K562 (cell line): ENCODE results near the gene RAB31. TPM values are rescaled to one million over a fixed set of nuclear protein-coding genes. Genes with fewer than 3 reads are reported as not detected.

Experiments used
- ATAC-seq: fragments of 200-7000 bp; cut with Tn5 transposase; 3 replicates; pipeline ENCODE4 v1.9.1; 2020; ENCODE audit warnings: moderate library complexity
- BruUV-seq: library from RNA; stranded (reverse); fragments of 400-500 nt; replicated peaks from 2 replicates; lab custom pipeline; 2021; lab: Mats Ljungman, UMichigan
- CTCF ChIA-PET: fragments of 300-600 bp; formaldehyde crosslinking; extraction: SDS; loops from one replicate; lab custom pipeline; 2021; ENCODE audit warnings: low intra/inter-chr PET ratio; lab: Yijun Ruan, JAX
- POLR2A ChIA-PET: fragments of 300-600, 350-650 bp; sonication (Branson Sonifier 250); formaldehyde crosslinking; extraction: SDS; loops from one replicate; lab custom pipeline; 2021; ENCODE audit warnings: antibody characterized with exemption, inconsistent platforms; lab: Yijun Ruan, JAX
- DNase-seq, 4 experiments: peaks; one replicate each; pipeline versions ENCODE4 v3.0.0 to v3.0.0-alpha.2; 2011 to 2018; ENCODE audit warnings: low spot score in 3 of 4, mixed read lengths in 3 of 4; ENCODE audit errors: extremely low read depth in 1 of 4
- FAIRE-seq: peaks from 2 replicates; lab custom pipeline; 2011; peaks lifted over from hg19 to GRCh38; lab: Jason Lieb, UNC
- H2AFZ ChIP-seq: 2 replicates; pipeline ENCODE4 v1.6.0; 2011; ENCODE audit warnings: low read depth, low read length, control low read depth, inconsistent platforms
- H3K27ac ChIP-seq: fragments of 200-600 bp; 3 replicates; pipeline ENCODE4 v1.8.0; 2011; ENCODE audit warnings: low read depth, mild to moderate bottlenecking, control low read depth, inconsistent platforms, low read length, moderate library complexity, mixed read lengths; ENCODE audit errors: extremely low read depth
- H3K27me3 ChIP-seq, 2 experiments: fragments of 300-600 bp in 1 of 2; 2 replicates in 1 of 2; 3 replicates in 1 of 2; pipeline versions ENCODE4 v1.6.0 to v1.8.0; 2011; ENCODE audit warnings: inconsistent platforms in 2 of 2, low read length in 2 of 2, mild to moderate bottlenecking in 1 of 2, mixed read lengths in 1 of 2, moderate library complexity in 1 of 2; ENCODE audit not compliant: control insufficient read depth in 2 of 2, insufficient read depth in 2 of 2
- H3K36me3 ChIP-seq: fragments of 300-600 bp; 3 replicates; pipeline ENCODE4 v1.8.0; 2011; ENCODE audit warnings: mild to moderate bottlenecking, low read length, inconsistent platforms; ENCODE audit not compliant: control insufficient read depth, insufficient read depth
- H3K4me1 ChIP-seq, 2 experiments: fragments of 200-600 bp in 1 of 2; replicated peaks in 1 of 2; 2 replicates in 1 of 2; 3 replicates in 1 of 2; pipeline versions ENCODE4 v1.5.1 to v1.8.0; 2011; ENCODE audit warnings: inconsistent platforms in 2 of 2, low read length in 2 of 2, mild to moderate bottlenecking in 1 of 2, mixed read lengths in 1 of 2, moderate library complexity in 1 of 2; ENCODE audit not compliant: control insufficient read depth in 2 of 2, insufficient read depth in 2 of 2
- H3K4me2 ChIP-seq: 2 replicates; pipeline ENCODE4 v1.6.1; 2011; ENCODE audit warnings: low read length, control low read depth, inconsistent platforms, mixed read lengths; ENCODE audit not compliant: insufficient read depth
- H3K4me3 ChIP-seq: fragments of 200-600 bp; sonication (generic), shearing (Covaris generic); 2 replicates; pipeline ENCODE4 v1.5.1; 2016; ENCODE audit warnings: control low read depth, inconsistent platforms
- H3K79me2 ChIP-seq: fragments of 200-600 bp; 3 replicates; pipeline ENCODE4 v1.8.0; 2011; ENCODE audit warnings: low read length, inconsistent platforms; ENCODE audit not compliant: control insufficient read depth, insufficient read depth
- H3K9ac ChIP-seq, 2 experiments: 2 replicates each; pipeline versions ENCODE4 v1.6.0 to v1.6.1; 2011; ENCODE audit warnings: low read depth in 2 of 2, low read length in 2 of 2, control low read depth in 1 of 2, inconsistent platforms in 1 of 2, mild to moderate bottlenecking in 1 of 2, mixed read lengths in 1 of 2; ENCODE audit not compliant: insufficient read depth in 1 of 2
- H3K9me1 ChIP-seq: one replicate; pipeline ENCODE4 v1.6.0; 2011; ENCODE audit warnings: inconsistent platforms, mild to moderate bottlenecking, low read length, moderate library complexity; ENCODE audit not compliant: control insufficient read depth, insufficient read depth
- H3K9me3 ChIP-seq: replicated peaks from 2 replicates; pipeline ENCODE4 v1.5.1; 2011; ENCODE audit warnings: low read depth, low read length, inconsistent platforms; ENCODE audit not compliant: control insufficient read depth, insufficient read depth
- H4K20me1 ChIP-seq: replicated peaks from 2 replicates; pipeline ENCODE4 v1.6.1; 2011; ENCODE audit warnings: low read length, inconsistent platforms, mixed read lengths; ENCODE audit not compliant: control insufficient read depth, insufficient read depth
- HDAC1 ChIP-seq, 2 experiments: fragments of 450-650 bp; IDR thresholded peaks; 2 replicates each; pipeline ENCODE4 v1.6.1; 2016 to 2017; ENCODE audit warnings: inconsistent platforms in 1 of 2, mild to moderate bottlenecking in 1 of 2, moderate library complexity in 1 of 2
- HMBOX1 ChIP-seq: sonication (generic); IDR thresholded peaks from 2 replicates; pipeline ENCODE4 v1.6.1; 2016
- HNRNPL ChIP-seq: fragments of 200-400 bp; formaldehyde crosslinking; IDR thresholded peaks from 2 replicates; pipeline ENCODE4 v1.6.1; 2017; ENCODE audit warnings: low read depth, mild to moderate bottlenecking, low read length
- PKNOX1 ChIP-seq: fragments of 450-650 bp; IDR thresholded peaks from 2 replicates; pipeline ENCODE4 v1.6.1; 2016
- SLC30A9 ChIP-seq: fragments of 250-450 bp; sonication (Bioruptor Pico); IDR thresholded peaks from 2 replicates; pipeline ENCODE4 v1.8.0; 2022; ENCODE audit warnings: mild to moderate bottlenecking, moderate library complexity
- TAF7 ChIP-seq: fragments of 450-650 bp; IDR thresholded peaks from 2 replicates; pipeline ENCODE4 v1.6.1; 2016; ENCODE audit warnings: missing genetic modification characterization, missing compliant biosample characterization
- ZNF354B ChIP-seq: fragments of 250-450 bp; sonication (Bioruptor Pico); IDR thresholded peaks from 2 replicates; pipeline ENCODE4 v1.4.0; 2020
- ZNF586 ChIP-seq: fragments of 450-650 bp; formaldehyde crosslinking; conservative IDR thresholded peaks from 2 replicates; pipeline ENCODE4 v1.4.0; 2020; ENCODE audit warnings: mild to moderate bottlenecking, moderate library complexity
- ZNF75A ChIP-seq: fragments of 450-650 bp; formaldehyde crosslinking; IDR thresholded peaks from 2 replicates; pipeline ENCODE4 v1.4.0; 2020; ENCODE audit warnings: mild to moderate bottlenecking
- WGBS: fragments of 100-300 bp; shearing (Covaris generic); methylation state at CpG from one replicate; pipeline ENCODE4 v1.1.6; 2016; ENCODE audit warnings: low coverage, mixed read lengths; ENCODE audit not compliant: insufficient coverage; ENCODE audit errors: missing lambda C conversion rate; 5-methylcytosine and 5-hydroxymethylcytosine counted together
- in situ Hi-C: fragments of 300-500 bp; cut with MboI; formaldehyde crosslinking; loops from 4 replicates; pipeline ENCODE4 v1.15.0; 2018; ENCODE audit warnings: inconsistent platforms, mixed read lengths
- intact Hi-C: fragments of 100-400 bp; cut with micrococcal nuclease; formaldehyde crosslinking; loops from 2 replicates; pipeline ENCODE4 v1.14.2; 2022
- polyA plus RNA-seq, 8 experiments: library from polyadenylated mRNA; depleted of rRNA in 4 of 8; stranded (reverse) in 5 of 8; unstranded in 3 of 8; fragments of >200 nt; fragmentation: Nextera tagmentation in 2 of 8; fragmentation: Illumina TruSeq in 1 of 8; extraction: Ambion mirVana in 2 of 8; extraction: Trizol in 1 of 8; gene quantifications; 2 replicates each; pipeline versions ENCODE4 v1.2.1 to v1.2.3, GENCODE V29; 2011 to 2014; ENCODE audit warnings: inconsistent platforms in 1 of 8, missing spikeins in 1 of 8
- total RNA-seq, 7 experiments: library from RNA; depleted of rRNA in 6 of 7; stranded (reverse); fragments of >200 nt in 6 of 7; fragmentation: Illumina TruSeq in 2 of 7; extraction: Trizol in 2 of 7; gene quantifications; 2 replicates each; pipeline versions ENCODE4 v1.2.1 to v1.2.3, GENCODE V29; 2011 to 2021; ENCODE audit warnings: low replicate concordance in 1 of 7

The RAB31 gene
- total and polyA plus RNA-seq, 9 of the 15 experiments (the other 6 are each of a cell fraction or from before 2014, with no cell fraction given) = 20.7 to 70.4 (median 41.3) TPM

DNA sequence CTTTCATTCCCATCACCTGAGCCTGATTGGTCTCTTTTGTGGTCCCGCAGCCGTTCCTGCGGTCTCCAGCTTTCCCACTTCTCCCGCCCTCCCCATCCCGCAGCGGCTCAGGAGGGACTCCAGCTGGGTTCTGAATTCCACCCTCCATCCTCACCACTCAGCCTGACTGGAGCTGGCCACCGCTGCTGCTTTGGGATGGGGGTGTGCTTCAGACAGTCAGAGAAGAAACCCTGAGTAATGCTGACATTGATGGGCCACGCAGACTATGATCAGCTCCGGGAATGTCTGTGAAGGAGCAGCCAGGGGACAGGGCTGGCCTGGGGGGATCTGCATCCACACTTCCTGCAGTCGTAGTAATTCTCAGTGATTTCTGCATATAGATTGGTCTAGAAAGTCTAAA lies 131.8 kb downstream of the RAB31 start:
- Histone ChIP-seq H3K27me3 (no peaks in the 10 kb centered on the region), H3K9ac (peak overlapping the region in 1 of 2 experiments; percentile 19; a peak in 1 of 4 replicates), H3K36me3 (peaks cover 9% of the 10 kb centered on the region; the same call in 1 of the 3 replicates), H3K4me2 (no peak overlapping the region), H3K79me2 (no peaks in the 10 kb centered on the region), H3K9me1 (no peaks in the 10 kb centered on the region), H3K4me3 (no peak overlapping the region), H3K4me1 (peaks cover 4 to 16% of the 10 kb centered on the region in 2 experiments), H3K9me3 (no peaks in the 10 kb centered on the region), H4K20me1 (no peaks in the 10 kb centered on the region), H2AFZ (no peak overlapping the region), H3K27ac (no peak overlapping the region)
- intact Hi-C loops = no loop called here
- CTCF ChIA-PET = no interaction called here
- BruUV-seq = no TSS peak
- in situ Hi-C loops = no loop called here
- ATAC-seq (no peak), FAIRE-seq (no peak), DNase-seq (no peak)
- WGBS = 74% methylated on average over 10 of the region's 10 CpGs
- TF ChIP-seq ZNF354B (CRISPR knock-in tag) (no peak), TAF7 (no peak), ZNF586 (CRISPR knock-in tag) (no peak), PKNOX1 (peak; percentile 34; the same call in 1 of the 2 replicates)
- POLR2A ChIA-PET = no interaction called here

DNA sequence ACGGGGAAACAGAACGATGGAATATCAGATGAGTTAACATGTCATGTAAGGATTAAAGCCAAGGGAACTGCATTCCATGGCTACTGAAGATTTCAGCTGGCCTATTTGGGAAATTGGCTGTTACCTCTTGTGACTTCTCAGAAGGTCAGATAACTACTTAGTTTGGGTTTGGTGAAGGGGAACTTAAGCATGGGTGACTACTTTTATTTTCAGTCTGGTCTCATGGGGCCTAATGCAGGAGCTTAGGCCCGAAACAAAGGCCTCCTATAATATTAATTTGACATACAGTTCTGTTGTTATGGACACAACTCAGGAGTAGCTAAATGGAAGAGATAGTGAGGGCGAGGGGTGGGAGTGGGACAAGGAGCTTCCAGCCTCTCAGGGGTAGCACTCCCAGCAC lies 133.7 kb downstream of the RAB31 start:
- no peak for ATAC-seq
- Histone ChIP-seq H3K9me3 (no peaks in the 10 kb centered on the region), H3K27ac (peak overlapping the region; percentile 28; the same call in 1 of the 3 replicates), H3K4me2 (no peak overlapping the region), H3K27me3 (no peaks in the 10 kb centered on the region), H3K9ac (no peak overlapping the region), H3K9me1 (no peaks in the 10 kb centered on the region), H3K4me1 (peaks cover 4 to 18% of the 10 kb centered on the region in 2 experiments), H3K36me3 (peaks cover 16% of the 10 kb centered on the region; the same call in 2 of the 3 replicates), H3K4me3 (no peak overlapping the region), H4K20me1 (no peaks in the 10 kb centered on the region), H3K79me2 (no peaks in the 10 kb centered on the region)
- BruUV-seq = no TSS peak
- DNase-seq = no peak
- ChIA-PET POLR2A (interaction anchor here (0.5 to 0.9 kb wide), 2 partner anchors 10 to 203 kb away, joined by 3 read pairs; no protein-coding TSS in a partner anchor), CTCF (no interaction called here)
- no peak for FAIRE-seq
- intact Hi-C loops (no loop called here), in situ Hi-C loops (no loop called here)
- WGBS = 61% methylated on average over 4 of the region's 4 CpGs
- TF ChIP-seq ZNF75A (CRISPR knock-in tag) = no peak
- peak; percentile 35; the same call in 1 of the 2 replicates for TF ChIP-seq HMBOX1
- no peak for TF ChIP-seq HNRNPL
- no peak for TF ChIP-seq HDAC1 (IDR thresholded peaks at IDR 0.05)
- no peak for TF ChIP-seq SLC30A9
- TF ChIP-seq, all 486 proteins: peak for 1
- peak overlapping the region; percentile 21; the same call in 1 of the 2 replicates for H2AFZ ChIP-seq
